Karpas-422 (cell line): ENCODE measurements around the gene SLC38A2. TPM values are rescaled to one million over a fixed set of nuclear protein-coding genes. Genes with fewer than 3 reads are reported as not detected.

Experiments
- DNase-seq: peaks from one replicate; pipeline ENCODE4 v3.0.0-alpha.2; 2015
- H2AFZ ChIP-seq: fragments of 200-600 bp; sonication (generic); 2 replicates; pipeline ENCODE4 v1.6.1; 2014; ENCODE audit warnings: antibody characterized with exemption, low read length, mixed read lengths
- H3K27ac ChIP-seq: fragments of 200-600 bp; sonication (generic); 2 replicates; pipeline ENCODE4 v1.5.1; 2014; ENCODE audit warnings: mild to moderate bottlenecking, low read length, moderate library complexity
- H3K27me3 ChIP-seq: fragments of 200-600 bp; sonication (generic); 2 replicates; pipeline ENCODE4 v1.6.1; 2014; ENCODE audit warnings: low read length, mixed read lengths
- H3K36me3 ChIP-seq: fragments of 200-600 bp; sonication (generic); 2 replicates; pipeline ENCODE4 v1.6.1; 2014; ENCODE audit warnings: low read length, mixed read lengths; ENCODE audit not compliant: insufficient read depth
- H3K4me1 ChIP-seq: fragments of 200-600 bp; sonication (generic); 2 replicates; pipeline ENCODE4 v1.6.1; 2014; ENCODE audit warnings: mild to moderate bottlenecking, low read length, mixed read lengths
- H3K4me2 ChIP-seq: fragments of 200-600 bp; sonication (generic); 2 replicates; pipeline ENCODE4 v1.6.1; 2014; ENCODE audit warnings: low read length, low read depth, mild to moderate bottlenecking; ENCODE audit not compliant: poor library complexity, severe bottlenecking
- H3K4me3 ChIP-seq: fragments of 200-600 bp; sonication (generic); 2 replicates; pipeline ENCODE4 v1.5.1; 2014; ENCODE audit warnings: mild to moderate bottlenecking, antibody characterized with exemption, low read length, mixed read lengths
- H3K79me2 ChIP-seq: fragments of 200-600 bp; sonication (generic); 2 replicates; pipeline ENCODE4 v1.6.1; 2014; ENCODE audit warnings: mild to moderate bottlenecking, low read length, mixed read lengths
- H3K9ac ChIP-seq: fragments of 200-600 bp; sonication (generic); 2 replicates; pipeline ENCODE4 v1.6.0; 2014; ENCODE audit warnings: low read length
- H3K9me2 ChIP-seq: fragments of 200-600 bp; sonication (generic), shearing (Covaris generic); replicated peaks from 2 replicates; pipeline ENCODE4 v1.6.0; 2014; ENCODE audit warnings: mild to moderate bottlenecking, low read length, moderate library complexity; ENCODE audit not compliant: insufficient read depth
- H3K9me3 ChIP-seq: fragments of 300-700, 200-600 bp; sonication (generic); 2 replicates; pipeline ENCODE4 v1.6.1; 2014; ENCODE audit warnings: low read length, mixed read lengths
- H4K20me1 ChIP-seq: fragments of 200-600 bp; sonication (generic); 2 replicates; pipeline ENCODE4 v1.6.1; 2014; ENCODE audit warnings: mild to moderate bottlenecking, antibody characterized with exemption, low read length, low read depth; ENCODE audit not compliant: insufficient read depth
- total RNA-seq: library from RNA; depleted of rRNA; stranded (reverse); fragments of >200 nt; shearing (Covaris generic); gene quantifications from 2 replicates; pipeline ENCODE4 v1.2.3, GENCODE V29; 2014; ENCODE audit warnings: low replicate concordance; rRNA removed

Gene SLC38A2
- total RNA-seq, result 37.7 and 160 TPM in 2 replicates

GRCh38 chr12:46372544-46373300 is at the start of gene SLC38A2:
Gene SLC38A2, minus strand, starts transcription at chr12:46372773. Its CDS starts 1,480 bp downstream, at chr12:46371293.
- H3K4me1 ChIP-seq, result peaks cover 18% of the 10 kb centered on the region
- DNase-seq, result peak; percentile 96
- peak within 1 kb of the TSS; percentile 85 for H3K9ac ChIP-seq
- H3K27me3 ChIP-seq, result no peaks in the 10 kb centered on the region
- peak within 1 kb of the TSS; percentile 87 for H3K4me2 ChIP-seq
- no peaks in the 10 kb centered on the region for H3K9me2 ChIP-seq
- peaks cover 26% of the 10 kb centered on the region for H3K79me2 ChIP-seq
- peak within 1 kb of the TSS; percentile 78 for H3K27ac ChIP-seq
- no peaks in the 10 kb centered on the region for H3K9me3 ChIP-seq
- H3K36me3 ChIP-seq, result peaks cover 33% of the 10 kb centered on the region
- peak within 1 kb of the TSS; percentile 95 for H2AFZ ChIP-seq
- peak within 1 kb of the TSS; percentile 86 for H3K4me3 ChIP-seq
- H4K20me1 ChIP-seq, result peaks cover 20% of the 10 kb centered on the region; the same call in 1 of the 2 replicates

DNA sequence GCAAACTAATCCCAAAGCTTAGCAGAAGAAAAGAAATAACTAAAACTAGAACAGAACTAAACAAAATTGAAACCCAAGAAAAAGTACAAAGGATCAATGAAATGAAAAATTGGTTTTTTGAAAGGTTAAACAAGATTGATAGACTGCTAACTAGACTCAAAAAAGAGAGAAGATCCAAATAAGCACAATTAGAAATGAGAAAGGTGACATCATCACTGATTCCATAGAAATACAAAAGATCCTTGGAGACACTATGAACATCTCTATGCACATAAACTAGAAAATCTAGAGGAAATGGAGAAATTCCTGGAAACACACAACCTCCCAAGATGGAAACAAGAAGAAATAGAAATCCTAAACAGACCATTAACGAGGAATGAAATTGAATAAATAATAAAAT is 47.1 kb upstream of the SLC38A2 start:
- no peak for DNase-seq
- H2AFZ ChIP-seq, result no peak overlapping the region
- no peak overlapping the region for H3K27ac ChIP-seq
- H3K4me3 ChIP-seq, result no peak overlapping the region
- H3K9me2 ChIP-seq, result no peaks in the 10 kb centered on the region
- no peaks in the 10 kb centered on the region for H3K9me3 ChIP-seq
- no peaks in the 10 kb centered on the region for H3K79me2 ChIP-seq
- no peaks in the 10 kb centered on the region for H3K36me3 ChIP-seq
- H3K4me2 ChIP-seq, result no peak overlapping the region
- no peaks in the 10 kb centered on the region for H3K27me3 ChIP-seq
- H3K9ac ChIP-seq, result no peak overlapping the region
- no peaks in the 10 kb centered on the region for H4K20me1 ChIP-seq
- no peaks in the 10 kb centered on the region for H3K4me1 ChIP-seq

DNA sequence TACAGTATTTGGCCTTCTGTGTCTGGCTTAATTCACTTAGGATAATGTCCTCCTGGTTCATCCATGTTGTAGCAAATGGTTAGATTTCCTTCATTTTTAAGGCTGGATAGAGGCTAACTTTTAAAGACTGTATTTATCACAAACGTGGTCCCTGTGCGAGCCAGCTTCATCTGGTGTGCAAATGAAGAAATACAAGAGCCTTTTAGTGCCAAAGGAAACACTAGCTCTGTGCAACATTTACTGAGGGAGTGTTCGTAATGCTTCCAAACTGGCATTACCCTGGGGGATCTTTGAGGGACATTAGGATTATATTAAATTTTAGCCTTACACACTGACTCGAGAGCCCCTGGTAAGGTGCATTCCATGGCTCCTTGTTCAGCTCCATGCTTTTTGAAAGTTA is 43.0 kb upstream of the SLC38A2 start:
- no peaks in the 10 kb centered on the region for H3K4me1 ChIP-seq
- no peak overlapping the region for H3K27ac ChIP-seq
- H3K9ac ChIP-seq, result no peak overlapping the region
- no peaks in the 10 kb centered on the region for H3K27me3 ChIP-seq
- no peaks in the 10 kb centered on the region for H3K9me2 ChIP-seq
- no peak overlapping the region for H3K4me3 ChIP-seq
- H3K79me2 ChIP-seq, result no peaks in the 10 kb centered on the region
- no peaks in the 10 kb centered on the region for H3K9me3 ChIP-seq
- no peaks in the 10 kb centered on the region for H4K20me1 ChIP-seq
- no peak overlapping the region for H3K4me2 ChIP-seq
- H2AFZ ChIP-seq, result no peak overlapping the region
- no peaks in the 10 kb centered on the region for H3K36me3 ChIP-seq
- DNase-seq, result no peak

DNA sequence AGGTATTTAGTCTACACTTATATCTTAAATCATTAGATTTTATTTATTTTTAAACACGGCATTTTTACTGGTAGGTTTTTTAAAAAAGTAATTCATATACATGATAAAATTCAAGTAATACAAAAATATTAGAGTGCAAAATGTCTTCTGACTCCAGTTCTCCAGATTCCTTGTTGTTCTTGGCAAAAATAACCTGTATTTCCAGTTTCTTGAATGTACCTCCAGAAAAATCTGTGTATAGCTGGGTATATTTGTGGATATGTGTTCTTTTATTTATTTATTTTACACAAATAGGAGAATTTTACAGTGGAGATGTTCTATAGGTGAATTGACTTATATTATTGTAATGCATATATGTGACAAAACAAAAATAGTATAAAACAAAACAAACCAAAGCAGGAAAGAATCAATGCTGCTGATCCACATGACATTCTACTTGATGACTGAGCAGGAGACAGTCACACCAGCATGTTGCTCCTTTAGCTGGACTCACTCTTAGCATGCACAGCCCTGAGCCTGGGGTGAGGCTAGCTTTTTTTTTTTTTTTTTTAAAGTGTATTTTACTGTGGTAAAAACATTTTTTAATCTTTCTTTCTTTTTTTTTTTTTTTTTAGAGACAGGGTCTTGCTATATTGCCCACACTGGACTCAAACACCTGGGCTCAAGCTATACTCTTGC is 42.2 kb upstream of the SLC38A2 start:
- no peaks in the 10 kb centered on the region for H4K20me1 ChIP-seq
- no peaks in the 10 kb centered on the region for H3K27me3 ChIP-seq
- no peak overlapping the region for H2AFZ ChIP-seq
- H3K36me3 ChIP-seq, result no peaks in the 10 kb centered on the region
- H3K9me2 ChIP-seq, result no peaks in the 10 kb centered on the region
- H3K9ac ChIP-seq, result no peak overlapping the region
- no peaks in the 10 kb centered on the region for H3K79me2 ChIP-seq
- DNase-seq, result no peak
- no peak overlapping the region for H3K27ac ChIP-seq
- H3K4me2 ChIP-seq, result no peak overlapping the region
- no peaks in the 10 kb centered on the region for H3K9me3 ChIP-seq
- H3K4me3 ChIP-seq, result no peak overlapping the region
- H3K4me1 ChIP-seq, result no peaks in the 10 kb centered on the region

GRCh38 chr12:46413368-46413767 is 40.8 kb upstream of the SLC38A2 start:
- Histone ChIP-seq H3K79me2 (no peaks in the 10 kb centered on the region), H3K9me3 (no peaks in the 10 kb centered on the region), H4K20me1 (no peaks in the 10 kb centered on the region), H3K27ac (no peak overlapping the region), H3K4me1 (no peaks in the 10 kb centered on the region), H3K4me2 (no peak overlapping the region), H3K4me3 (no peak overlapping the region), H3K9me2 (no peaks in the 10 kb centered on the region), H3K36me3 (no peaks in the 10 kb centered on the region), H3K9ac (no peak overlapping the region), H3K27me3 (no peaks in the 10 kb centered on the region), H2AFZ (no peak overlapping the region)
- DNase-seq, result no peak

- H3K4me2 ChIP-seq, result no peak overlapping the region
- no peak overlapping the region for H3K27ac ChIP-seq
- H3K9ac ChIP-seq, result no peak overlapping the region
- H3K4me3 ChIP-seq, result no peak overlapping the region
- DNase-seq, result no peak
- no peaks in the 10 kb centered on the region for H3K79me2 ChIP-seq
- no peaks in the 10 kb centered on the region for H3K9me3 ChIP-seq
- no peaks in the 10 kb centered on the region for H3K36me3 ChIP-seq
- no peaks in the 10 kb centered on the region for H3K4me1 ChIP-seq
- no peak overlapping the region for H2AFZ ChIP-seq
- no peaks in the 10 kb centered on the region for H3K9me2 ChIP-seq
- no peaks in the 10 kb centered on the region for H3K27me3 ChIP-seq
- H4K20me1 ChIP-seq, result no peaks in the 10 kb centered on the region
Measured at GRCh38 chr12:46412857-46413256, 40.3 kb upstream of the SLC38A2 start.

- Histone ChIP-seq H3K4me2 (no peak overlapping the region), H3K9ac (no peak overlapping the region), H3K27me3 (no peaks in the 10 kb centered on the region), H3K4me3 (no peak overlapping the region), H3K27ac (no peak overlapping the region), H3K36me3 (no peaks in the 10 kb centered on the region), H3K9me3 (no peaks in the 10 kb centered on the region), H2AFZ (no peak overlapping the region), H3K9me2 (no peaks in the 10 kb centered on the region), H4K20me1 (no peaks in the 10 kb centered on the region), H3K79me2 (no peaks in the 10 kb centered on the region), H3K4me1 (no peaks in the 10 kb centered on the region)
- no peak for DNase-seq
Measured at GRCh38 chr12:46410495-46410894, 37.9 kb upstream of the SLC38A2 start.

DNA sequence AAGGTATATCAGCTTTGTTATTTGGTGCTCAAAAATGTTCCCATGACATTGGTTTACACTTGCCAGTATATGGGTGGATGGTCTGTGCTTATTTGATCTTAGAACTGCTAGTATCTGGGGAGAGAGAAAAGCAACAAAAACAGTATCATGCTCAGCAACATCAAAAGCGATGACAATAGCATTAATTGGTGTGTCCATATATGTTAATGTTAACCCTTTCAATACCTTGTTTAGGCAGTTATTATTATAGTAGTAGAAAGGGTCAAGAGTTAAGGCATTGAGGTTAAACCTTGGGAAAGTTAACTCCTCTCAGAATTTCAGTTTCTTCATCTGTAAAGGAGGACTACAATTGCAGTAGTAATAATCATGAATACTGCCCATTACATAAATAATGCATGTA is 37.4 kb upstream of the SLC38A2 start:
- H3K36me3 ChIP-seq, result no peaks in the 10 kb centered on the region
- no peak overlapping the region for H3K4me2 ChIP-seq
- no peak overlapping the region for H2AFZ ChIP-seq
- H3K4me1 ChIP-seq, result no peaks in the 10 kb centered on the region
- no peaks in the 10 kb centered on the region for H3K9me3 ChIP-seq
- no peaks in the 10 kb centered on the region for H4K20me1 ChIP-seq
- no peaks in the 10 kb centered on the region for H3K79me2 ChIP-seq
- no peak for DNase-seq
- no peak overlapping the region for H3K27ac ChIP-seq
- H3K9ac ChIP-seq, result no peak overlapping the region
- no peaks in the 10 kb centered on the region for H3K9me2 ChIP-seq
- no peak overlapping the region for H3K4me3 ChIP-seq
- H3K27me3 ChIP-seq, result no peaks in the 10 kb centered on the region
